Endothelial cell of umbilical vein (primary cell): ENCODE results near the gene PIP5K1A.
A peak's percentile ranks its signal among the peaks of the same experiment; 100 is the strongest.

Experiments used
- EZH2 ChIP-seq: IDR thresholded peaks from 2 replicates; pipeline ENCODE4 v1.6.1; 2012; ENCODE audit warnings: borderline replicate concordance, low read depth, mild to moderate bottlenecking, moderate library complexity, low read length, inconsistent platforms; ENCODE audit not compliant: severe bottlenecking
- GATA2 ChIP-seq: IDR thresholded peaks from 2 replicates; pipeline ENCODE4 v1.7.0; 2011; ENCODE audit warnings: low read depth, mild to moderate bottlenecking, moderate library complexity, mixed read lengths, low read length; ENCODE audit not compliant: insufficient read length, insufficient read depth
- JUN ChIP-seq: IDR thresholded peaks from 2 replicates; pipeline ENCODE4 v1.6.1; 2011; ENCODE audit warnings: borderline replicate concordance, low read depth; ENCODE audit not compliant: insufficient read length, insufficient read depth
- MAX ChIP-seq: IDR thresholded peaks from 2 replicates; pipeline ENCODE4 v1.6.1; 2011; ENCODE audit not compliant: insufficient read depth, insufficient read length
- POLR2A ChIP-seq: IDR thresholded peaks from 2 replicates; pipeline ENCODE4 v1.6.1; 2012; ENCODE audit warnings: low read depth, mild to moderate bottlenecking, control low read depth, low read length
- POLR2AphosphoS5 ChIP-seq: IDR thresholded peaks from 2 replicates; pipeline ENCODE4 v1.6.1; 2012; ENCODE audit warnings: low read depth, mild to moderate bottlenecking, control low read depth, low read length, moderate library complexity; ENCODE audit not compliant: insufficient read depth
- TF ChIP-seq, protein P1 (sequence below), 2 donors: IDR thresholded peaks; 1 replicate in 1 of 2; 2 replicates in 1 of 2; pipeline ENCODE4 v1.5.1; 2011; ENCODE audit warnings: low read length in 2 of 2, mild to moderate bottlenecking in 2 of 2, moderate library complexity in 2 of 2, control low read depth in 1 of 2, inconsistent platforms in 1 of 2, low read depth in 1 of 2; ENCODE audit not compliant: insufficient read depth in 1 of 2; ENCODE audit errors: extremely low read depth in 1 of 2

GRCh38 chr1:151171190-151171589, 27.2 kb upstream of the PIP5K1A start:
- TF ChIP-seq, protein P1, sequence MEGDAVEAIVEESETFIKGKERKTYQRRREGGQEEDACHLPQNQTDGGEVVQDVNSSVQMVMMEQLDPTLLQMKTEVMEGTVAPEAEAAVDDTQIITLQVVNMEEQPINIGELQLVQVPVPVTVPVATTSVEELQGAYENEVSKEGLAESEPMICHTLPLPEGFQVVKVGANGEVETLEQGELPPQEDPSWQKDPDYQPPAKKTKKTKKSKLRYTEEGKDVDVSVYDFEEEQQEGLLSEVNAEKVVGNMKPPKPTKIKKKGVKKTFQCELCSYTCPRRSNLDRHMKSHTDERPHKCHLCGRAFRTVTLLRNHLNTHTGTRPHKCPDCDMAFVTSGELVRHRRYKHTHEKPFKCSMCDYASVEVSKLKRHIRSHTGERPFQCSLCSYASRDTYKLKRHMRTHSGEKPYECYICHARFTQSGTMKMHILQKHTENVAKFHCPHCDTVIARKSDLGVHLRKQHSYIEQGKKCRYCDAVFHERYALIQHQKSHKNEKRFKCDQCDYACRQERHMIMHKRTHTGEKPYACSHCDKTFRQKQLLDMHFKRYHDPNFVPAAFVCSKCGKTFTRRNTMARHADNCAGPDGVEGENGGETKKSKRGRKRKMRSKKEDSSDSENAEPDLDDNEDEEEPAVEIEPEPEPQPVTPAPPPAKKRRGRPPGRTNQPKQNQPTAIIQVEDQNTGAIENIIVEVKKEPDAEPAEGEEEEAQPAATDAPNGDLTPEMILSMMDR (IDR thresholded peaks at IDR 0.05; ENCODE audit: extremely low read depth in 1 of 2, insufficient read depth in 1 of 2, low read depth in 1 of 2, low read length in 2 of 2), result no peak
- TF ChIP-seq POLR2AphosphoS5 (peak; percentile 24), EZH2 (no peak), POLR2A (no peak), MAX (no peak), JUN (no peak), GATA2 (no peak)
